Glutamatergic neuron (in vitro differentiated cells): ENCODE results near the gene SMLR1. TPM values are rescaled to one million over a fixed set of nuclear protein-coding genes. Genes with fewer than 3 reads are reported as not detected.

ENCODE experiments used
- DNase-seq: peaks from one replicate; pipeline ENCODE4 v3.0.0; 2022
- H3K27ac Mint-ChIP-seq: one replicate; pipeline ENCODE4 v1.8.0; 2020; ENCODE audit warnings: mild to moderate bottlenecking, mixed read lengths, inconsistent platforms; ENCODE audit not compliant: unreplicated experiment
- H3K27me3 Mint-ChIP-seq: one replicate; pipeline ENCODE4 v1.8.0; 2020; ENCODE audit warnings: mild to moderate bottlenecking, moderate library complexity, mixed read lengths, inconsistent platforms; ENCODE audit not compliant: unreplicated experiment
- H3K36me3 Mint-ChIP-seq: one replicate; pipeline ENCODE4 v1.8.0; 2020; ENCODE audit warnings: mild to moderate bottlenecking, mixed read lengths, inconsistent platforms; ENCODE audit not compliant: unreplicated experiment
- H3K4me1 Mint-ChIP-seq: one replicate; pipeline ENCODE4 v1.8.0; 2020; ENCODE audit warnings: mild to moderate bottlenecking, low read depth, mixed read lengths, inconsistent platforms; ENCODE audit not compliant: unreplicated experiment
- H3K4me3 Mint-ChIP-seq: one replicate; pipeline ENCODE4 v1.8.0; 2020; ENCODE audit warnings: mild to moderate bottlenecking, mixed read lengths, inconsistent platforms; ENCODE audit not compliant: unreplicated experiment
- H3K9me3 Mint-ChIP-seq: one replicate; pipeline ENCODE4 v1.8.0; 2020; ENCODE audit warnings: mild to moderate bottlenecking, moderate library complexity, mixed read lengths, inconsistent platforms; ENCODE audit not compliant: unreplicated experiment
- total RNA-seq: library from RNA; stranded (reverse); fragmentation: NEBNext Ultra II Directional; extraction: Animal tissue kit (Norgen Biotek cat#: 25700); gene quantifications from one replicate; pipeline ENCODE4 v1.2.1, GENCODE V29; 2021; ENCODE audit not compliant: unreplicated experiment
- TF ChIP-seq, protein P1 (sequence below): fragments of 200-600 bp; sonication (generic); IDR thresholded peaks from one replicate; pipeline ENCODE4 v1.5.0; 2021; ENCODE audit not compliant: partially characterized antibody, unreplicated experiment

SMLR1 gene
- total RNA-seq, 1 donor from 2014 or later, result not detected

DNA sequence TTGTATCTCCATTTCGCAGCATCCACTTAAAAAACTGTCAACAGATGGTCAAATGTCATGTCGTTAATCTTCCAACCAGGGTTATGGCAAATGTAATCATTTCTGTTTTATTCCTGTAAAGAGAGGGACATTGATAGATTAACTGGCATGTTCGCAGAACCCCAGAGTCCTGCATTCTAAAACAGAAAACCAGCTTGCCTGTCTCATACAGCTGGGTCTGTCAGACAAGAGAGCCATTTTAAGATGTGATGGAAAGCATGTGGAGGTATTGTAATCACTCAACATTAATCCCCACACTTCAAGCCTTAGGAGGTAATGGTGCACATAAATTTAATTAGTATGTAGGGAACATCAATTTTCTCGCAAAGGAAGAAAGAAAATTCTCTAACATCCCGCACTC is 4.4 kb downstream of the SMLR1 start:
- peaks cover 6% of the 10 kb centered on the region for H3K4me1 Mint-ChIP-seq
- H3K9me3 Mint-ChIP-seq, result no peaks in the 10 kb centered on the region
- TF ChIP-seq, protein P1, sequence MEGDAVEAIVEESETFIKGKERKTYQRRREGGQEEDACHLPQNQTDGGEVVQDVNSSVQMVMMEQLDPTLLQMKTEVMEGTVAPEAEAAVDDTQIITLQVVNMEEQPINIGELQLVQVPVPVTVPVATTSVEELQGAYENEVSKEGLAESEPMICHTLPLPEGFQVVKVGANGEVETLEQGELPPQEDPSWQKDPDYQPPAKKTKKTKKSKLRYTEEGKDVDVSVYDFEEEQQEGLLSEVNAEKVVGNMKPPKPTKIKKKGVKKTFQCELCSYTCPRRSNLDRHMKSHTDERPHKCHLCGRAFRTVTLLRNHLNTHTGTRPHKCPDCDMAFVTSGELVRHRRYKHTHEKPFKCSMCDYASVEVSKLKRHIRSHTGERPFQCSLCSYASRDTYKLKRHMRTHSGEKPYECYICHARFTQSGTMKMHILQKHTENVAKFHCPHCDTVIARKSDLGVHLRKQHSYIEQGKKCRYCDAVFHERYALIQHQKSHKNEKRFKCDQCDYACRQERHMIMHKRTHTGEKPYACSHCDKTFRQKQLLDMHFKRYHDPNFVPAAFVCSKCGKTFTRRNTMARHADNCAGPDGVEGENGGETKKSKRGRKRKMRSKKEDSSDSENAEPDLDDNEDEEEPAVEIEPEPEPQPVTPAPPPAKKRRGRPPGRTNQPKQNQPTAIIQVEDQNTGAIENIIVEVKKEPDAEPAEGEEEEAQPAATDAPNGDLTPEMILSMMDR, result no peak
- H3K4me3 Mint-ChIP-seq, result no peak overlapping the region
- H3K27me3 Mint-ChIP-seq, result no peaks in the 10 kb centered on the region
- H3K36me3 Mint-ChIP-seq, result no peaks in the 10 kb centered on the region
- H3K27ac Mint-ChIP-seq, result no peak overlapping the region
- DNase-seq, result no peak

DNA sequence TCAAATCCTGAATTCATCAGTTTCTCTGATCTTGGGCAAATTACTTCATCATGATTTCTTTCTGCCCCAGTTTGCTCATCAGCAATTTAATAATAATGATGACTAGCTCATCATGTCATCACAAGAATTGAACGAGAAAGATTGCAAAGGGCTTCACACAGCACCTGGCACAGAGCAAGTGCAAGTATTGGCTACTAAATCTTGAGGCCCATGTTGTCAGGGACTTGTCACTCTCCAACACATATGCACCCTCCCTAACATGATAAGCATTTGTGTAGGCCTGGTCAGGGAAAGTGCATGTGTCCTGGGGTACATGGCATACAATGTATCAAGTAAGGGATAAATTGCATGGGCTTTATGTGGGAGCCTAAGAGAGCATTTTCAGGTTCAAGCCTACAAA is 6.4 kb downstream of the SMLR1 start:
- Mint-ChIP-seq H3K27ac (no peak overlapping the region), H3K36me3 (no peaks in the 10 kb centered on the region), H3K9me3 (no peaks in the 10 kb centered on the region), H3K4me3 (no peak overlapping the region), H3K27me3 (no peaks in the 10 kb centered on the region), H3K4me1 (peaks cover 10% of the 10 kb centered on the region)
- DNase-seq, result no peak
- TF ChIP-seq, protein P1, result no peak

DNA sequence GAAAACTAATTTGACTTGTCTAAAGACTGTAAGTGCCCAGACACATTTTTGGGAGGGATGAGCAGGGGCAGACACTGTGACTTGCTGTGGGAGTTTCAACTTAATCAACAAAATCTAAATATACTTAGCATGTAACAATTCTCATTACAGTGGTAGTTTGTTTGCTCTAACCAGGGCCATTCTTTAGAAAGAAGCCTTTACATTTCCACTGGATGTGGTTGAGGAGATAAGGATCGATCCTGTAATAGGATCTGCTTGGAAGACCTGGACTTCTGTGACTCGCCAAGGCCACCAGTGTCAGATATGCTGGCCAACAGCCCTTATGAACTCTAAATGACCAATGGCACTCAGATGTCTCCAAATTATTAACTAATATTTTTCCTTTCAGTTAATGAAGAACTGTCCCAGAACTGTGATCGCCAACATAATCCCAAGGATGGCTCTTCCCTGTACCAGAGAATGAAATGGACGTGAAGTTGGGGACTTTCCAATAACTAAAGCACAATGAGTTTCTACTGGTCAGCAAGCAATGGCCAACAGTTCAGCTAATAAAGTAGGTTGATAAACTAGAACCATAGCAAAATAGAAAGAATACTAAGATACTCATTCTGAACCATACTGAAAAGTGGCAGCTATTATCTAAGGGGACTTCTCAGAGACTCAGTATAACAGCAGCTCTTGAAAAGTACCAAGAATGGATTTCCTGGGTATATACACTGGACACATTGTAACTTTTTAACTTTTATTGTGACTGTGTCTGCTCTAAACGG is 7.5 kb downstream of the SMLR1 start:
- Mint-ChIP-seq H3K36me3 (no peaks in the 10 kb centered on the region), H3K9me3 (no peaks in the 10 kb centered on the region), H3K27me3 (no peaks in the 10 kb centered on the region), H3K27ac (no peak overlapping the region), H3K4me1 (peaks cover 10% of the 10 kb centered on the region), H3K4me3 (no peak overlapping the region)
- TF ChIP-seq, protein P1, result no peak
- DNase-seq, result no peak

DNA sequence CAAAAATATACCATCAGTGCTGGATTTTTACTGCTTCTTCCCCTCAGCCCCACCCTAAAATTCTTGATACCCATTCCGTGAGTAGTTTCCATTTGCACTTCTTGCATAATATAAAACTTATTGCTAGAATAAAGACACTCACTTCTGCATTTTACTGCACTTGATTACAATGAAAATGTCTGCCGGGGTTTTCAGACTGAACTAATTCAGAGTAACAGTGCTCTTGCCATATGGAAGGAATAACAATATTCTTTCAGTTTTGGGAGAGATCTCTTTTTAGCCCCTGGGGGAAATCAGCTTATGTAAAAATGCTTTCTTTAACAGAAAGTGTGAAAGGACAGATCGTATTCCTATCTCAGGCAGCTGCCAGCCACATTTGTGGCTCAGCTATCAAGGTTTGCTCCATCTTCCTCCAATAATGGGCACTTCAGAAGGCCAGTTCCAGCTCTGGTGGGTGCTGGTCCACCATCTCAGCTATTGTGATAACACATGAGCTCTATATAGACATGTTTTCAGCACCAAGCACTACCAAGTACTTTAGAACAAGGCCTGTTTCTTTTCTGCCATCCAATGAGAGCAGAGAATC is 8.9 kb downstream of the SMLR1 start:
- H3K4me1 Mint-ChIP-seq, result peaks cover 14% of the 10 kb centered on the region
- no peak overlapping the region for H3K4me3 Mint-ChIP-seq
- DNase-seq, result no peak
- no peaks in the 10 kb centered on the region for H3K27me3 Mint-ChIP-seq
- no peak overlapping the region for H3K27ac Mint-ChIP-seq
- TF ChIP-seq, protein P1, result no peak
- no peaks in the 10 kb centered on the region for H3K36me3 Mint-ChIP-seq
- no peaks in the 10 kb centered on the region for H3K9me3 Mint-ChIP-seq

DNA sequence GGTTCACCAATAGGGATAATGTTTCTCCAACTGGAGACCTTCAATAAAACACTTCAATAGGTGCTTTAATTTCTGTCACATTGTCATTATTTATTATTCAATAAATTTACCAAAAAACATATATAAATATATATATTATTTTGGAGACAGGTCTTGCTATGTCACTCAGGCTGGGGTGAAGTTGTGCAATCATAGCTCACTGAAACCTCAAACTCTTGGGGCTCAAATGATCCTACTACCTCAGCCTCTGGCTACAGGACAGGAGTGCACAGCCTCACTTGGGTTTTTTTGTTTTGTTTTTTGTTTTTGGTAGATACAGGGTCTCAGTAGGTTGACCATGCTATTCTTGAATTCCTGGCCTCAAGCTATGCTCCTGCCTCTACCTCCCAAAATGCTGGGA is 9.9 kb downstream of the SMLR1 start:
- H3K27me3 Mint-ChIP-seq, result no peaks in the 10 kb centered on the region
- H3K36me3 Mint-ChIP-seq, result no peaks in the 10 kb centered on the region
- TF ChIP-seq, protein P1, result no peak
- H3K4me1 Mint-ChIP-seq, result peaks cover 23% of the 10 kb centered on the region
- no peak for DNase-seq
- H3K9me3 Mint-ChIP-seq, result no peaks in the 10 kb centered on the region
- H3K4me3 Mint-ChIP-seq, result no peak overlapping the region
- H3K27ac Mint-ChIP-seq, result no peak overlapping the region
